Measurements from ENCODE around the gene APBB1IP. TPM values are rescaled to one million over a fixed set of nuclear protein-coding genes. Genes with fewer than 3 reads are reported as not detected.
"Not testable (repeated sequence)": the region's sequence is repeated elsewhere in the genome, so short reads cannot be mapped to it uniquely, and the experiment has no call there.

Gene APBB1IP
- total RNA-seq, 2 experiments from 2014 or later: 44.5 to 45.6 TPM

DNA sequence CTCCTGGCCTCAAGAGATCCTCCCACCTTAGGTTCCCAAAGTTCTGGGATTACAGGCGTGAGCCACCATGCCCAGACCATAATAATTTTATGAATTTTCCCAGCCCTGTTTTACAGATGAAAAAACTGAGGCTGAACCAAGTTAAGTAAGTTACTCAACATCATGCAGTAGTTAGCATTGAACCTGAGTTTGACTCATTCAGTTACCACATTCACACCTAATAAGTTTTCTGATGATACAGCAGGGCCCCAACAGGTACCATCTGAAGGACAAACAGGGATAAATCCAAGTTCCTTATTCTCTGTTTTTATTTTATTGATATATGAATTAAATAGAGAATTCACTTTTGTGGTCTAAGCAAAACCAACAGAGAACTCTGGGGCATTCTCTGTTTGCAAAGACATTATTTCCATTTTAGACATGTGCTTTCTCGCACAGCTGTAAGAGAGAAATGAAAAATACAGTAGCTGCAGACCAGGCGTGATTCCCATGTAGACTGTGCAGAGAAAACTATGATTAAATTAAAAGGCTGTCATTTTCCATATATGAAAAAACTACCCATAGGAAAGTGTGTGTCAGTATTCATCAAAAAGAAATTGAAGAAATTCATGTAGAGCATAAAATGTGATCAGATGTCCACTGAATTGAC is 26.6 kb downstream of the APBB1IP start:
- ChIA-PET CTCF (interaction anchor here (1.0 kb wide), 1 partner anchor 12 kb away, joined by 3 read pairs; no protein-coding TSS in a partner anchor), POLR2A (no interaction called here)
- ATAC-seq (ENCODE audit: poor library complexity): no peak
- H3K4me3 ChIP-seq (ENCODE audit: low read length): no peak overlapping the region
- DNase-seq: no peak
- TF ChIP-seq, protein P1, sequence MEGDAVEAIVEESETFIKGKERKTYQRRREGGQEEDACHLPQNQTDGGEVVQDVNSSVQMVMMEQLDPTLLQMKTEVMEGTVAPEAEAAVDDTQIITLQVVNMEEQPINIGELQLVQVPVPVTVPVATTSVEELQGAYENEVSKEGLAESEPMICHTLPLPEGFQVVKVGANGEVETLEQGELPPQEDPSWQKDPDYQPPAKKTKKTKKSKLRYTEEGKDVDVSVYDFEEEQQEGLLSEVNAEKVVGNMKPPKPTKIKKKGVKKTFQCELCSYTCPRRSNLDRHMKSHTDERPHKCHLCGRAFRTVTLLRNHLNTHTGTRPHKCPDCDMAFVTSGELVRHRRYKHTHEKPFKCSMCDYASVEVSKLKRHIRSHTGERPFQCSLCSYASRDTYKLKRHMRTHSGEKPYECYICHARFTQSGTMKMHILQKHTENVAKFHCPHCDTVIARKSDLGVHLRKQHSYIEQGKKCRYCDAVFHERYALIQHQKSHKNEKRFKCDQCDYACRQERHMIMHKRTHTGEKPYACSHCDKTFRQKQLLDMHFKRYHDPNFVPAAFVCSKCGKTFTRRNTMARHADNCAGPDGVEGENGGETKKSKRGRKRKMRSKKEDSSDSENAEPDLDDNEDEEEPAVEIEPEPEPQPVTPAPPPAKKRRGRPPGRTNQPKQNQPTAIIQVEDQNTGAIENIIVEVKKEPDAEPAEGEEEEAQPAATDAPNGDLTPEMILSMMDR (IDR thresholded peaks at IDR 0.05): no peak
- no peak overlapping the region for H3K27ac ChIP-seq (ENCODE audit: low read depth in 1 of 2, low read length in 2 of 2)
- peaks cover 95% of the 10 kb centered on the region for H3K4me1 Mint-ChIP-seq (ENCODE audit: low read depth)
- intact Hi-C loops (cut with DNase I, micrococcal nuclease): no loop called here
- H3K9me3 Mint-ChIP-seq: peaks cover 3% of the 10 kb centered on the region
- no peaks in the 10 kb centered on the region for H3K27me3 Mint-ChIP-seq
- no peaks in the 10 kb centered on the region for H3K9me3 ChIP-seq (ENCODE audit: control insufficient read depth in 1 of 2, insufficient read depth in 1 of 2, low read length in 2 of 2)
- no peaks in the 10 kb centered on the region for H3K27me3 ChIP-seq (ENCODE audit: control insufficient read depth in 1 of 2, insufficient read depth in 2 of 2, low read length in 2 of 2)
- H3K36me3 ChIP-seq (ENCODE audit: insufficient read depth, low read length): peaks cover 12% of the 10 kb centered on the region
- peak overlapping the region; percentile 38 for H3K4me3 Mint-ChIP-seq
- H3K36me3 Mint-ChIP-seq (ENCODE audit: low read depth): peaks cover 67% of the 10 kb centered on the region
- peaks cover 57% of the 10 kb centered on the region for H3K4me1 ChIP-seq (ENCODE audit: insufficient read depth, low read length)
- H3K27ac Mint-ChIP-seq: peak overlapping the region; percentile 90

DNA sequence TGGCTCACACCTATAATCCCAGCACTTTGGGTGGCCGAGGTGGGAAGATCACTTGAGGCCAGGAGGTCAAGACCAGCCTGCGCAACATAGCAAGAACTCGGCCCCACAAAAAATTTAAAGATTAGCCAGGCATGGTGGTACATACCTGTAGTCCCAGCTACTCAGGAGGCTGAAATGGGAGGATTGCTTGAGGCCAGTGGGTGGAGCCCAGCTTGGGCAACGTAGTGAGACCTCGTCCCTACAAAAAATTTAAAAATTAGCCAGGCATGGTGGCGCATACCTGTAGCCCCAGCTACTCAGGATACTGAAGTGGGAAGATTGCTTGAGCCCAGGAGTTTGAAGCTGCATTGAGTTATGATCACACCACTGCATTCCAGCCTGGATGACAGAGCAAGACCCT is 28.4 kb downstream of the APBB1IP start:
- DNase-seq; H3K9me3 ChIP-seq (ENCODE audit: control insufficient read depth in 1 of 2, insufficient read depth in 1 of 2, low read length in 2 of 2); H3K4me3 ChIP-seq (ENCODE audit: low read length); H3K27me3 ChIP-seq (ENCODE audit: control insufficient read depth in 1 of 2, insufficient read depth in 2 of 2, low read length in 2 of 2); ATAC-seq (ENCODE audit: poor library complexity); H3K27me3 Mint-ChIP-seq; H3K9me3 Mint-ChIP-seq: not testable (repeated sequence)
- ChIA-PET POLR2A (interaction anchor here (0.6 to 2.7 kb wide), 4 partner anchors 13 to 85 kb away, joined by 3 to 13 read pairs (median 9); no protein-coding TSS in a partner anchor), CTCF (interaction anchor here (2.7 to 2.8 kb wide), 2 partner anchors 14 to 18 kb away, joined by 10 to 20 read pairs; no protein-coding TSS in a partner anchor)
- H3K4me1 ChIP-seq (ENCODE audit: insufficient read depth, low read length): peaks cover 73% of the 10 kb centered on the region
- intact Hi-C loops (cut with DNase I, micrococcal nuclease): loop anchor here in 1 of 2 experiments (2.0 kb wide), 1 partner anchor 14 kb away; no protein-coding TSS in a partner anchor
- H3K27ac ChIP-seq (ENCODE audit: low read depth in 1 of 2, low read length in 2 of 2): peak overlapping the region in 1 of 2 donors; percentile 13
- peaks cover 12% of the 10 kb centered on the region for H3K36me3 ChIP-seq (ENCODE audit: insufficient read depth, low read length)
- H3K36me3 Mint-ChIP-seq (ENCODE audit: low read depth): peaks cover 67% of the 10 kb centered on the region
- H3K27ac Mint-ChIP-seq: peak overlapping the region; percentile 90
- peak overlapping the region; percentile 9 for H3K4me3 Mint-ChIP-seq
- H3K4me1 Mint-ChIP-seq (ENCODE audit: low read depth): peaks cover 97% of the 10 kb centered on the region

DNA sequence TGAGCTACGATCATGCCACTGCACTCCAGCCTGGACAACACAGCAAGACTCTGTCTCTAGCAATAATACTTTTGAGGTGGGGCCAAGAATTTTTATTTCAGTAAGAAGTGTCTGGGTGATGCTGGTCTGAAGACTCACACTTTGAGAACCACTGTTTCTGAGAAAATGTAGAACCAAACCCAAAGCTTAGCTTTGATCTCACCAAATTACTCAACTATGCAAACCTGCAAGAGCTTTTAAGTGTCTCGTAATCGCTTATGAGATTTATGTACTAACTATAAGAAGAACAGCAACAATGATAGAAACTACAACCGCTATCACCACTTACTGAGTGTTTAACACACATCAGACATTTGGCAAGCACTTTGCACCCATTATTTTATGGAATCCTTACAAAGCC is 29.5 kb downstream of the APBB1IP start:
- Mint-ChIP-seq H3K27ac (peak overlapping the region; percentile 90), H3K4me1 (ENCODE audit: low read depth) (peaks cover 97% of the 10 kb centered on the region)

More for the DNA sequence above, 29.5 kb downstream of the APBB1IP start:
- Mint-ChIP-seq H3K9me3 (peaks cover 3% of the 10 kb centered on the region), H3K36me3 (ENCODE audit: low read depth) (peaks cover 65% of the 10 kb centered on the region), H3K27me3 (no peaks in the 10 kb centered on the region), H3K4me3 (peak overlapping the region; percentile 70)
- TF ChIP-seq, protein P1 (IDR thresholded peaks at IDR 0.05): no peak
- ChIA-PET CTCF (interaction anchor here (0.8 to 2.8 kb wide), 4 partner anchors 13 to 132 kb away, joined by 3 to 20 read pairs (median 7); no protein-coding TSS in a partner anchor), POLR2A (interaction anchor here (1.0 to 2.9 kb wide), 10 partner anchors 10 to 29 kb away, joined by 3 to 22 read pairs (median 6); partner anchors contain the start of gene APBB1IP)
- ATAC-seq (ENCODE audit: poor library complexity) (peak; percentile 30), DNase-seq (peak in 1 of 14 experiments; percentile 41)
- H3K27me3 ChIP-seq (ENCODE audit: control insufficient read depth in 1 of 2, insufficient read depth in 2 of 2, low read length in 2 of 2): no peaks in the 10 kb centered on the region
- no peak overlapping the region for H3K4me3 ChIP-seq (ENCODE audit: low read length)
- H3K4me1 ChIP-seq (ENCODE audit: insufficient read depth, low read length): peaks cover 84% of the 10 kb centered on the region
- intact Hi-C loops (cut with DNase I, micrococcal nuclease): loop anchor here (1.0 to 2.0 kb wide), 5 partner anchors 12 to 29 kb away; partner anchors contain the start of gene APBB1IP (in 1 of the 2)
- H3K27ac ChIP-seq (ENCODE audit: low read depth in 1 of 2, low read length in 2 of 2): peak overlapping the region; percentile 38 to 48
- H3K9me3 ChIP-seq (ENCODE audit: control insufficient read depth in 1 of 2, insufficient read depth in 1 of 2, low read length in 2 of 2): no peaks in the 10 kb centered on the region
- peaks cover 16% of the 10 kb centered on the region for H3K36me3 ChIP-seq (ENCODE audit: insufficient read depth, low read length)

Measured in CD4-positive, alpha-beta T cell (primary cell).